NCI-H82 (cell line): ENCODE measurements around the gene C1orf50.
A peak's percentile ranks its signal among the peaks of the same experiment; 100 is the strongest.
"Not testable (repeated sequence)": the region's sequence is repeated elsewhere in the genome, so short reads cannot be mapped to it uniquely, and the experiment has no call there.

Experiments used
- DNase-seq: peaks from one replicate; lab custom pipeline; 2025; lab: John Stamatoyannopoulos, UW

Gene C1orf50

DNA sequence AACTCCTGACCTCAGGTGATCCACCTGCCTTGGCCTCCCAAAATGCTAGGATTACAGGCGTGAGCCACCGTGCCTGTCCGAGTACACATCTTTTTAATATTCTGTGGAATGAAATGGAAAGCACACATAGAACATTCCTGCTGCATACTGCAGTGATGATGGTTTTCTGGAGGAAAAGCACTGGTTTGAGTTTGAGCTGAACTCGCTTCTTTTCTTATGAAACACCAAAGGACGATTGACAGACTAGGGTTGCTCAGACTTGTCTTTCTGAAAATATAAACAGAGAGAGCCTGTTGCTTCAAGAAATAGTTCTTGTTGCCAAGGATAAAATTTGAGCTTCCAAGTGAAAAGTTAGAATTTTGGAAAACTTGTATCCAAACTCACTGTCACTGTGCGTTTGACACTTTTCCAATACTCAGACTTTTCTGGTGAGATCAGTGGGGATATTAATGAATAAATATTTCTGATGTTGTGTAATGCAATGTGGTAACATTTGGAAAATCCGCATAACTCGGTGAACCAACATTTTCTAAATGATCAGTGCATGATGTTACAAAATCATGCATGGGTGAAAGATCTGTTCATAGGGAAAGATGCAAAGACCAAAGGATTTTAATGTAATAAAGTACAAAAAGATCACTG lies 34.9 kb downstream of the C1orf50 start:
- DNase-seq = no peak

DNA sequence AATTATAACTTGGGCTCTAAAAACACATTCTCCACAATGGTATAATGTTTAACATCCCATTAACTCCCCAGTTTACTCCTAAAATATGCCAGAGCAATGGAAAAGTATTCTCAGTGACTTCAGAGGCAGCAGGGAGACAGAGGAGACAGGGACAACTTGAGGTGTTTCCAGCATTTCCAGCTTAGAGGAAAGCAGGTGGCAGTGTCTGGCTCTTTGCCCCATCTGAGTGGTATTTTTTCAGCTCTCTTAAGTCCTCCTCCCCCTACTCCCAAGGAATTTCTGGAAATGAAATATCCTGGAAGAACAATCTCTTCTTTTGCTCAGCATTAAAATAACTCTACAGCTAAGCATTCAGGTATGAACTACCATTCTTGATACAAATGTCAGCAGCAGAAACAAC lies 39.1 kb downstream of the C1orf50 start:
- DNase-seq = peak; percentile 52

DNA sequence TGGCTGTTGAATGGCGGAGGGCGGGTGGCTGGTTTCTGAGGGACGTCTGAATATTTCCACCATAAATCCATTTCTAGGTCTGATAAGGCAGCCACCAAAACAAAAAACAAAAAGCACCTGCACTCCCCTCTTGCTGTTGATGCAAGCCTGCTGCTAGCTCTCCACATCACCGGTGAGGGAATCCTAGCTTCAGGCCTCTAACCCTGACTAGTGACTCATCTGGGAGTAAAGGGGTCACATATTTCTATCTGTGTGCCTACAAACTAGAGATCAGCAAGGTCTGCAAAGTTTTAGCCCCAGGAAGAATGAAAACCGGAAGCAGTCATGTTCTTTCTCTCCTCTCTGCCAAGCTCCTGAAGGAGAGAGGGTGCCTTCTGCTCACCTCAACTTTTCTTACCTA lies 39.5 kb downstream of the C1orf50 start:
- no peak for DNase-seq

DNA sequence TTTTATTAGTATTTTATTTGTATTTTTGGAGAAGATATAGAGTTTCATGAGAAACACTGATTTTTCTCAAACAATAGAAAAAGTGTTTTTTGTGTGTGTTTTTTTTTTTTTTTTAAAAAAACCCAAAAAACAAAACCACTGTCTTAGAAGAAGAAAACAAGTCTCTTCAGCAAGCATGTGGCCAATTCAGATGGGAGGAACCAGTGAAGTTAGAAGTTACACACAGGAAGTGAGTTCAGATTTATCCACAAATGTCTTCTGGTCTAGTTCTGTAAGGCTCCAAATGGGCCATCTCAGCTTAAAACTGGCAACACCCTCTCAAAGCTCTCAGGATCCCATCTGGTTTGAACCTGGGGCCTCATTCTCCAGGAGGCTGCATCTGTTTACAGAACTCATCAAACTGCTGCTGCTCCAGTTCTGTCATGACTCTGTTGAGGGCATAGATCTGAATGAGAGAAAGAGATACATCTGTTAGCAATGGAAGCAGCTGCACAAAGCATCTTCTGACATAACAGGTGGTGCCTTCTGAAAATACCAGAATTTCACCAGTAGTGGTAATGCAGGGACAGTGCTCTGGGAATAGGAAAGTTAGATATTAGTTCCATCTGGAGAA lies 40.1 kb downstream of the C1orf50 start:
- peak; percentile 98 for DNase-seq

DNA sequence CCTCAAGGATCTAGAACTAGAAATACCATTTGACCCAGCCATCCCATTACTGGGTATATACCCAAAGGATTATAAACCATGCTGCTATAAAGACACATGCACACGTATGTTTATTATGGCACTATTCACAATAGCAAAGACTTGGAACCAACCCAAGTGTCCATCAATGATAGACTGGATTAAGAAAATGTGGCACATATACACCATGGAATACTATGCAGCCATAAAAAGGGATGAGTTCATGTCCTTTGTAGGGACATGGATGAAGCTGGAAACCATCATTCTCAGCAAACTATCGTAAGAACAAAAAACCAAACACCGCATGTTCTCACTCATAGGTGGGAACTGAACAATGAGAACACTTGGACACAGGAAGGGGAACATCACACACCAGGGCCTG lies 47.8 kb downstream of the C1orf50 start:
- not testable (repeated sequence) for DNase-seq

DNA sequence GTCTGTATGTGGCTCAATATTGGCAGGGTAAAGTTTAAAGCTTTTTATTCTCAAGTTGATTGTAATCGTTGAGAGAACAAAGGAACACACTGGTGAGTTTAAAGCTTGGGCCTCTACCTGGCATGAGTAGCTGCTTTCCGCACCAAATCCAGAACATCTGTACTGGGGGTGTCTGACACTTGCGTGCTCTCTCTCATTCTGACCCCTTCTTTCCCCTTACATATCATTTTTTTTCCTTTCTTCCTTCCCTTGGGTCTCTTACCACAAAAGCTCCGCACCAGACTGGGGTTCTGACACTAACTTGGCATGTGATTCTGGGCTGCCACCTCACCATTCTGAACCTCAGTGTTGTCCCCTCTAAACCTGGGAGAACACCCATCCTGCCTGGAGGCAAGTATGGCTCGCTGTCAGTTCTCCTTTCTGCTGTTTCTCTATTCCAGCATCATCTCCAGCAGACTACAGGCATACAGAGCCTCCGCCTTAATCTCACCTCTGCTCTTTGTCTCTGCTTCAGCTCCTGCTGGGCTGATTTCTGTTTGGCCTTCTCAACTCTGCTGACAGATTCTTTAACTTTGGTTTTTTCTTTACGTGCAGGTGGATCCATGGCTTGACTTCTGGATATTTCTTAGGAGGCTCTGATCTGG lies 49.0 kb downstream of the C1orf50 start:
- DNase-seq = peak; percentile 72

DNA sequence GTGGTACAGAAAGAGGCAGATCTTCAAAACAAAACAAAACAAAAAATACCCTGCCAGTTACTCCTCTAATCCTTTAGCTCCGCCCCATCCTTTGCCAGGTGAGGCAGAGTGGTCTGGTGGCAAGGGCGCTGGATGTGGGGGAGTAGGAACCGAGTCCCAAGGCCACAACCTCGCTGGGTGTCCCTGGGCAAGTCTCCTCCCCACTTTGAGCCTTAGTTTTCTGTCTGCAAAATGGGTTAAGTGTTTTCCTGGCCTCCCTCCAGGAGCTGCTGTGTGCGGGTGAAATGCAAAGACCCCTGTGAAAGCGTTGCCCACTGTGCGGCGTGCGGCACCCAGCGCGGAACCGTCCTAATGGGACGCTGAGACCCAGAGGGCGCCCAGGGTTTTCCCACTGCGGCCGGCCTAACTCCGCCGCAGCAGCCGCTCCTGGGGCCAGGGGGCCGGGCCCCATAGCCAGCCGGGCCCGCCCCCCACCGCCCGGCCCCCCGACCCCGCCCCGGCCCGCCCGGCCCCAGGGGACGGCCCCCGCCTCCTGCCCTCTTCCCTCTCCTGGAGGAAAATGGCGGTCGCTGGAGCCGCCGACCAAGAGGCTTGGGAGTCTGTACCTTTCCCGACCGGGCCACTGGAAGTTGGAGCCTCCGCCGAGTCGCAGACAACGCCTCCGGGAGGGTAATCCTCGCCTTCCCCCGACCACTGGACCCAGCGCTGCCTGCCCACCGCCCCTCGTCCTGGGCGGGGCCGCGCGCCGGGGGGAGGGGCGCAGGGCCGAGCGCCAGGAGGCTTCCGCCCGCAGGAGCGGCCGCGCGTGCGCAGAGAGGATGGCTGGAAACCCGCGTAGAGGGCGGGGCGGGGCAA lies 49.8 kb downstream of the C1orf50 start, which contains the start of the genes ERMAP and SVBP:
TSS of gene ERMAP (plus strand) at position 538 of the 855 bp plus-strand sequence. CDS start 13,327 bp downstream, outside the sequence.
TSS of gene SVBP (minus strand) at position 813 of the 855 bp plus-strand sequence. CDS start 853 bp downstream, outside the sequence.
- DNase-seq = peak; percentile 95

DNA sequence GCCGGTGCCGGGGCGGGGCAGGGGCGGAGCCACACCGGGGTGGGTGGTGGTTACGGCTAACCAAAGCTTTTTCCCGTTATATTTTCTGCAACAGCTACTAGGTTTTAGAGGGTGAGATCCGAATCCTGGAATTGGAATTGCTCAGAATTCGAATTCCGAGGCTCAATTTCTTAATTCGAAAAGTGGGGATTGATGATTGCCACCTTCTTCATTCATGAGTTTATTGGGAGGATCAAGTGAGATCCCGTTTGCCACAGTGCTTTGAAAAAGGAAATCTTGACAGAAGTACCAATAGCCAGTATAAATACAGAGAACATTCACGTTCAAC lies 50.4 kb downstream of the C1orf50 start:
- DNase-seq = no peak

DNA sequence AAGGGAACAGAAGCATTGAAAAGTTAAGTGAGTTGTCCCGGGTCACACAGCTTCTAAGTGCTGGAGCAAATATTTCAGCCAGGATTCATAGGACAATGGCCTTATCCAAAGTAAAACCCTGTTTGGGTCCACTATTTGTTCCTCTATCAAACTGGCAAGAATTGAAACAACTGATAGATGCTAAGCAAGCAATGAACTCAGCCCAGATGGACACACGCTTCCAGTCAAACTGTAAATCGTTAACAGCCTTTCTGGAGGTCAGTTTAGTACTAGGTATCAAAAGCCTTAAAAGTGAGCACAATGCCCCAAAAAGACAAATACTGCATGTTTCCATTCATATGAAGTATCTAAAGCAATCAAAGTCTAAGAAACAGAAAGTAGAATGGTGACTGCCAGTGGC lies 50.9 kb downstream of the C1orf50 start:
- DNase-seq = no peak

DNA sequence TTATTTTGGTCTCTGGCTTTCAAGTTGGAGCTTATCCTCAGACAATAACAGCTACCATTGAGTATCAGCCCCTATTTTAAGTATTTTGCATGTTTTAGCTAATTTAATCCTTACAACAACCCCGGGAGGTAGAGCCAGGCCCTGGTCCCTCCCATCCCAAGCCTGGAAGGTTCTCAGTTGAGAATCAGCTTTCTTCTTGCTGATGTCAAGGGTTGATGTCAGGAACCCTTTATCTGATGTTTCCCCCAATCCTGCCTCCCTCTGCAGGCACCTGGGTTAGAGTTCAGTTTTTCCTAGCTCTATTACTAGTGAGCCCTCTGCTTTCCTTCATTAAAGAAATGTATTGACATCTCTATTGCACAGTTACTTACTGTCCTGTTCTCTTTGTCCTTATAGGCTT lies 53.8 kb downstream of the C1orf50 start:
- DNase-seq = no peak

DNA sequence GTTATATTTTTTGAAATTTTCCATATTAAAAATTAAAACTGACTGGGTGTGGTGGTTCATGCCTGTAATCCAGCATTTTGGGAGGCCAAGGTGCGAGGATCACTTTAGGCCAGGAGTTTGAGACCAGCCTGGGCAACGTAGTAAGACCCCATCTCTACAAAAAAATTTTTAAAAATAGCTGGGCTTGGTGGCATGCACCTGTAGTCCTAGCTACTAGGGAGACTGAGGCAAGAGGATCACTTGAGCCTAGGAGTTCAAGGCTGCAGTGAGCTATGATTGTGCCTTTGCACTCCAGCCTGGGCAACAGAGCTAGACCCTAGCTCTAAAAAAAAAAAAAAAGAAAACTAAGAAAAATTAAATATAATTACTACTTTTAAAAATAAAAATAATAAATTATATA lies 54.6 kb downstream of the C1orf50 start:
- DNase-seq = no peak

DNA sequence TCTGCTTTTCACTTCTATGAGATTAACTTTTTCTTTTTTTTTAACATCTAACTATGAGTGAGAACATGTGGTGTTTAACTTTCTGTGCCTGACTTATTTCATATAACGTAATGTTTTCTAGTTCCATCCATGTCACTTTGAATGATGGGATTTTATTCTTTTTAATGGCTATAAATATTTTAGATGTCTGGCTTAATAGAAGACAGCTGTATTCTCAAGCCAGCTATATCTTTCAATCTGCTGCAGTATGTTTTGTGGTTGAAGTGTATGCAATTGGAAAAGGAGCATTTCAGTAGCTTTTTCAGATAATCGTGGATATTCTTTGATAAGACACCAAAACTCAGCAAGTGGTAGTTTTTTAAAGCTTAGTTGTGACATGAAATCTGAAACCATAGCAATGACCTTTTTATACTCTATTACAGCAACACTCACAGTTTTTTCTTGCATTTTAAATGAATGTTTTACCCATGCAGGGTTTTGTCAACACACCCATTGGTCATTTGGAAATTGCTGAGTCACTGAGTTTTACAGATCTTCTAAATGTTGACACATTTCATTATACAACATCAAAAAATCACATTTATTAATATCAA lies 55.8 kb downstream of the C1orf50 start:
- DNase-seq = no peak

DNA sequence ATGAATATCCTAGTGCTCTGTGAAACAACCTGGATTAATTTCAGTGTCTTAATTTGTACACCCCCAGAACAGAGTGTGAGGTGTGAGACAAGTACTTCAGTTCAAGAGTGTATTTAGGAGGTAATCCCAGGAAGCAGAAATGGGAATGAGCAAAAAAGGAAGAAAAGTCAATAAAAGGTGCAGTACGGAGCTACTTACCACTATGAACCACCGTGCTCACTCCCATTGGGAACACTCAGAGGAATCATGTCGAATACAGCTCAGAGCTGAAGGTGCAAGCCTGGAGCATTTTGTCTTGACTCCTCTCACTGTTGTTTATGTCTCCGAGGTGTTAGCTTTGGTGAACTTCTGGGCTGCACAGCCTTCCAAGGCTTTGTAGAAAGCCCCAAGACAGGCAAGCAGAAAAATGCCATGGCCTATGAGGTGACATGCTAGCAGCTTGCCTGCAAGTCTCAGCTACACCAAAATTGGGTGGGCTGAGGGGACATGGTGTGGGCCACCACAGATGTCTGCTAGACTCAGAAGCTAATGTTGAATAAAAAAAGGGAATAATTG lies 57.5 kb downstream of the C1orf50 start:
- no peak for DNase-seq

DNA sequence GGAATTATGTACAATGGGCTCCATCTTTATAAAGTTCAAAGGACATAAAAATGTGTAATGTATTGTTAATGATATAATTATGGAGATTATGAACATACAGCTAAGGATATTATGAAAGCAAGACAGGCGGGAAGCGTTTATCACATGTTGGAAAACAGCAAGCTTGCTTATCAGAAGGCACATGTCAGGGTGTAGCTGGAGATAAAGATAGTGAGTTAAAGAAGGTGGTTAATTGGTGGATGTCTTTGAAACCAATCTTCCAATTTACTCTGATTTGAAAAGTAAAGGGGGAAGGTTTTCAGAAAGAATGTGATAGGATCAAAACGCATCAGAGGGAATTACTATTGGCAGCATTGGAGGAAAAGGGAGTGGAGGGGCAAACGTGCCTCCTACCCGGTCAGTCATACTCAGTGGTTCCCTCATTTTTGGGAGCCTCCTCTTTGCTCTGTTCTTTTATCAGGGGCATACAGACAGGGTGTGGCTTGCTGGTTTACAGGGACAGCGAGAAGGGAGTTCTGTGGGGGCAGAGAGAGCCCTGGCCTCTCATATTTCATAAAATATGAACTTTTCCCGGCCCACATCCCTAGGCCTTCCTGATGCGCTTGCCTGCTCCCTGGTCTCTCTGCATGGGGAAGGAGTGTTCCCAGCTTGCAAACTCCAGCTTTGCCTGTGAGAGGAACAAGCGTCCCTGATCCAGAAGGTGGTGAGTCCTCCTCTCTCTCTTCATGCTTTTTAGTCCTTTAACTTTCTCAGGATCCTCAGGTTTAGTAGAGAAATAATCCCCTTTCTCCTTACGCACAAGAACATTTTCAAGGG lies 58.2 kb downstream of the C1orf50 start:
- no peak for DNase-seq
